Mammary epithelial cell (primary cell): Measurements from ENCODE around the gene ZNF599.

ENCODE experiments used
- CTCF ChIP-seq, 2 donors: IDR thresholded peaks in 1 of 2; conservative IDR thresholded peaks in 1 of 2; 2 replicates each; pipeline ENCODE4 v1.5.1; 2011 to 2012; ENCODE audit warnings: inconsistent platforms in 2 of 2, low read length in 2 of 2, mild to moderate bottlenecking in 2 of 2, control low read depth in 1 of 2, low read depth in 1 of 2; ENCODE audit not compliant: insufficient read depth in 1 of 2; ENCODE audit errors: extremely low read depth in 1 of 2
- EZH2 ChIP-seq: IDR thresholded peaks from 2 replicates; pipeline ENCODE4 v1.6.1; 2012; ENCODE audit warnings: low read length, inconsistent platforms, borderline replicate concordance

GRCh38 chr19:34733266-34733745, 39.7 kb downstream of the ZNF599 start:
- no peak for TF ChIP-seq CTCF (conservative IDR thresholded peaks at IDR 0.05 in 1 of 2, IDR thresholded peaks at IDR 0.05 in 1 of 2; ENCODE audit: extremely low read depth in 1 of 2, insufficient read depth in 1 of 2, low read depth in 1 of 2, low read length in 2 of 2)
- no peak for TF ChIP-seq EZH2
